Embryonic facial prominence (tissue), 1 donor: ENCODE measurements around the gene ANKS1B.

Experiments used
- DNase-seq: peaks from one replicate; pipeline ENCODE4 v3.0.0-alpha.2; 2016; ENCODE audit errors: extremely low spot score

The ANKS1B gene

GRCh38 chr12:99960311-99960710 lies 24.4 kb downstream of the ANKS1B start:
- no peak for DNase-seq

GRCh38 chr12:99959549-99960170 lies 25.1 kb downstream of the ANKS1B start:
- DNase-seq = no peak

- DNase-seq = no peak
Measured at GRCh38 chr12:99957866-99958466, 26.8 kb downstream of the ANKS1B start.

GRCh38 chr12:99954724-99955123 lies 30.0 kb downstream of the ANKS1B start:
- no peak for DNase-seq

GRCh38 chr12:99948370-99948769 lies 36.4 kb downstream of the ANKS1B start:
- no peak for DNase-seq

GRCh38 chr12:99946131-99946530 lies 38.6 kb downstream of the ANKS1B start:
- DNase-seq = no peak

GRCh38 chr12:99935608-99936007 lies 49.1 kb downstream of the ANKS1B start:
- no peak for DNase-seq

- no peak for DNase-seq
Measured at GRCh38 chr12:99926511-99927169, 58.1 kb downstream of the ANKS1B start.

- no peak for DNase-seq
Measured at GRCh38 chr12:99920353-99920960, 64.3 kb downstream of the ANKS1B start.

GRCh38 chr12:99917711-99918402 lies 66.9 kb downstream of the ANKS1B start:
- DNase-seq = no peak

- no peak for DNase-seq
Measured at GRCh38 chr12:99916555-99916954, 68.2 kb downstream of the ANKS1B start.

GRCh38 chr12:99915251-99916082 lies 69.3 kb downstream of the ANKS1B start:
- DNase-seq = no peak

- no peak for DNase-seq
Measured at GRCh38 chr12:99914206-99914605, 70.5 kb downstream of the ANKS1B start.

GRCh38 chr12:99911967-99912366 lies 72.8 kb downstream of the ANKS1B start:
- DNase-seq = no peak

- no peak for DNase-seq
Measured at GRCh38 chr12:99911081-99911480, 73.7 kb downstream of the ANKS1B start.

GRCh38 chr12:99910342-99910741 lies 74.4 kb downstream of the ANKS1B start:
- no peak for DNase-seq

GRCh38 chr12:99906786-99907579 lies 77.8 kb downstream of the ANKS1B start:
- no peak for DNase-seq

- DNase-seq = no peak
Measured at GRCh38 chr12:99901181-99901580, 83.6 kb downstream of the ANKS1B start.

GRCh38 chr12:99898645-99899044 lies 86.1 kb downstream of the ANKS1B start:
- no peak for DNase-seq

GRCh38 chr12:99879439-99879838 lies 105.3 kb downstream of the ANKS1B start:
- DNase-seq = no peak

GRCh38 chr12:99875081-99875480 lies 109.7 kb downstream of the ANKS1B start:
- DNase-seq = no peak
